DMS 273 (cell line): ENCODE results near the gene KIF22.
A peak's percentile ranks its signal among the peaks of the same experiment; 100 is the strongest.
"Not testable (repeated sequence)": the region's sequence is repeated elsewhere in the genome, so short reads cannot be mapped to it uniquely, and the experiment has no call there.

ENCODE experiments used
- DNase-seq: peaks from one replicate; lab custom pipeline; 2025; ENCODE audit not compliant: unreplicated experiment; lab: John Stamatoyannopoulos, UW

The KIF22 gene

GRCh38 chr16:29812754-29813643, 22.4 kb downstream of the KIF22 start:
- DNase-seq, result no peak

GRCh38 chr16:29813644-29814562, 23.4 kb downstream of the KIF22 start:
- no peak for DNase-seq

GRCh38 chr16:29814592-29814991, 24.0 kb downstream of the KIF22 start:
- no peak for DNase-seq

GRCh38 chr16:29815032-29815721, 24.6 kb downstream of the KIF22 start:
- peak; percentile 85 for DNase-seq

GRCh38 chr16:29815793-29816693, 25.5 kb downstream of the KIF22 start, which contains the start of gene PAGR1:
Gene PAGR1 (plus strand): TSS chr16:29816152. CDS start chr16:29816526, 374 bp downstream.
- DNase-seq, result peak; percentile 99

- peak; percentile 88 for DNase-seq
Measured at GRCh38 chr16:29816694-29817441, 26.3 kb downstream of the KIF22 start.

GRCh38 chr16:29818082-29818481, 27.5 kb downstream of the KIF22 start:
- DNase-seq, result no peak

- DNase-seq, result peak; percentile 55
Measured at GRCh38 chr16:29819506-29819905, 29.0 kb downstream of the KIF22 start.

GRCh38 chr16:29820271-29820701, 29.7 kb downstream of the KIF22 start, which contains the start of gene MVP:
Gene MVP (plus strand): TSS chr16:29820462. CDS start chr16:29830550, 10,088 bp downstream.
- peak; percentile 92 for DNase-seq

- peak; percentile 71 for DNase-seq
Measured at GRCh38 chr16:29820730-29821642, 30.4 kb downstream of the KIF22 start.

GRCh38 chr16:29821643-29822115, 31.1 kb downstream of the KIF22 start:
- DNase-seq, result no peak

GRCh38 chr16:29824589-29825144, 34.1 kb downstream of the KIF22 start:
- DNase-seq, result no peak

- peak; percentile 99 for DNase-seq
Measured at GRCh38 chr16:29825145-29826044, 34.8 kb downstream of the KIF22 start.

- no peak for DNase-seq
Measured at GRCh38 chr16:29826342-29826695, 35.8 kb downstream of the KIF22 start.

- no peak for DNase-seq
Measured at GRCh38 chr16:29830774-29831173, 40.2 kb downstream of the KIF22 start.

GRCh38 chr16:29831490-29831889, 40.9 kb downstream of the KIF22 start:
- no peak for DNase-seq

- not testable (repeated sequence) for DNase-seq
Measured at GRCh38 chr16:29833219-29833618, 42.7 kb downstream of the KIF22 start.
